GM23248 (cell line): ENCODE data around the gene KITLG. TPM values are rescaled to one million over a fixed set of nuclear protein-coding genes. Genes with fewer than 3 reads are reported as not detected.

ENCODE experiments used
- DNase-seq: peaks from one replicate; pipeline ENCODE4 v3.0.0-alpha.2; 2015
- H2AFZ ChIP-seq: fragments of 200-600 bp; sonication (generic); 2 replicates; pipeline ENCODE4 v1.6.1; 2016; ENCODE audit warnings: antibody characterized with exemption
- H3F3A ChIP-seq: fragments of 200-600 bp; sonication (generic); 2 replicates; pipeline ENCODE4 v1.6.1; 2016; ENCODE audit warnings: mild to moderate bottlenecking, antibody characterized with exemption, mixed run types; ENCODE audit not compliant: insufficient read depth
- H3K27ac ChIP-seq: fragments of 200-600 bp; sonication (generic); 2 replicates; pipeline ENCODE4 v1.5.1; 2016; ENCODE audit warnings: mild to moderate bottlenecking
- H3K27me3 ChIP-seq: fragments of 200-600 bp; sonication (generic); replicated peaks from 2 replicates; pipeline ENCODE4 v1.6.1; 2016; ENCODE audit warnings: mild to moderate bottlenecking; ENCODE audit not compliant: insufficient read depth
- H3K36me3 ChIP-seq: fragments of 200-600 bp; sonication (generic); 2 replicates; pipeline ENCODE4 v1.6.1; 2016; ENCODE audit warnings: low read depth, mild to moderate bottlenecking
- H3K4me1 ChIP-seq: fragments of 200-600 bp; sonication (generic); 2 replicates; pipeline ENCODE4 v1.6.1; 2016; ENCODE audit warnings: mild to moderate bottlenecking; ENCODE audit not compliant: insufficient read depth
- H3K4me2 ChIP-seq: fragments of 200-600 bp; sonication (generic); one replicate; pipeline ENCODE4 v1.6.1; 2016; ENCODE audit warnings: mild to moderate bottlenecking; ENCODE audit not compliant: unreplicated experiment
- H3K4me3 ChIP-seq: fragments of 200-600 bp; sonication (generic); 2 replicates; pipeline ENCODE4 v1.5.1; 2016; ENCODE audit warnings: mild to moderate bottlenecking
- H3K79me2 ChIP-seq: fragments of 200-600 bp; sonication (generic); 2 replicates; pipeline ENCODE4 v1.6.1; 2016; ENCODE audit warnings: mild to moderate bottlenecking; ENCODE audit not compliant: insufficient read depth
- H3K9ac ChIP-seq: fragments of 200-600 bp; sonication (generic); 2 replicates; pipeline ENCODE4 v1.6.1; 2016; ENCODE audit warnings: mild to moderate bottlenecking
- H3K9me2 ChIP-seq: fragments of 200-600 bp; sonication (generic); 2 replicates; pipeline ENCODE4 v1.6.1; 2016; ENCODE audit warnings: mixed run types, mild to moderate bottlenecking, moderate library complexity; ENCODE audit not compliant: insufficient read depth
- H3K9me3 ChIP-seq: fragments of 200-600 bp; sonication (generic); one replicate; pipeline ENCODE4 v1.6.1; 2017; ENCODE audit warnings: low read depth
- H4K20me1 ChIP-seq: fragments of 200-600 bp; sonication (generic); 2 replicates; pipeline ENCODE4 v1.6.0; 2016; ENCODE audit not compliant: insufficient read depth
- EZH2 ChIP-seq: fragments of 200-600 bp; sonication (generic); IDR thresholded peaks from 2 replicates; pipeline ENCODE4 v1.6.1; 2018; ENCODE audit warnings: antibody characterized with exemption, mild to moderate bottlenecking; ENCODE audit not compliant: insufficient read depth, poor library complexity, severe bottlenecking
- EZH2phosphoT487 ChIP-seq: fragments of 200-600 bp; sonication (generic); IDR thresholded peaks from 2 replicates; pipeline ENCODE4 v1.6.1; 2018; ENCODE audit warnings: antibody characterized with exemption, moderate library complexity, mild to moderate bottlenecking, low read depth; ENCODE audit not compliant: insufficient read depth
- WGBS, 2 experiments: methylation state at CpG; one replicate each; pipeline ENCODE4 v1.1.6; 2015 to 2017; ENCODE audit warnings: low lambda C conversion rate in 2 of 2, low coverage in 1 of 2; ENCODE audit errors: missing lambda C conversion rate in 2 of 2; 5-methylcytosine and 5-hydroxymethylcytosine counted together
- in situ Hi-C: fragments of 300-500 bp; cut with MboI; formaldehyde crosslinking; loops from 2 replicates; pipeline ENCODE4 v1.15.0; 2020
- polyA plus RNA-seq: library from polyadenylated mRNA; unstranded; fragments of >200 nt; fragmentation: Nextera tagmentation; extraction: Ambion mirVana; gene quantifications from 2 replicates; pipeline ENCODE4 v1.2.1, GENCODE V29; 2016
- total RNA-seq: library from RNA; depleted of rRNA; stranded (reverse); fragments of >200 nt; shearing (Covaris generic); gene quantifications from 2 replicates; pipeline ENCODE4 v1.2.3, GENCODE V29; 2014

Gene KITLG
- total and polyA plus RNA-seq, 2 experiments from 2014 or later: 34.8 to 98.4 TPM

DNA sequence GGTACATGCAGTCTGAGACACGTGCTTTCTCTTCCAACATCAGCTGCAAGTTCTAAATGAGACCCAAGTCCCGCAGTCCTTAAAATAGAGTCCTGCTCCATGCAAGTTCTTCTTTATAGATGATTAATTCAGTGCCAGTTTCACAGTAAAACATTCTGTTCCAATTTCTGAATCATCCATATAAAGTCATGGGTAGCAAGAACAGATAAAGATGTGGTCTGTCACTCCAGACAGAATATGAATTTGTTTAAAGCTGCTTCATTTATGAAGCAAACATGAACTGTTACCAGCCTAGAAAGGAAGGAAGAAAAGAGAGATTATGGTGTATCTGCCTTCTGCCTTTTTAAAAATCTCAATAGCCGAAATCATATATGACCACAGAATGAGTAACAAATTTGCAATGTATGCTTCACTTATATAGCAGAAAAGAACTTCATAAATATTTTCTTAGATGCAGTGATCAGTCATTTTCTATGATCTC is 83.3 kb downstream of the KITLG start:
- Histone ChIP-seq H3K9ac (no peak overlapping the region), H3K27ac (peak overlapping the region; percentile 22; the same call in 1 of the 2 replicates), H3K9me3 (no peaks in the 10 kb centered on the region), H3K9me2 (no peaks in the 10 kb centered on the region), H3K27me3 (no peaks in the 10 kb centered on the region), H3K79me2 (peaks cover 41% of the 10 kb centered on the region), H3K4me3 (no peak overlapping the region), H4K20me1 (no peaks in the 10 kb centered on the region), H2AFZ (no peak overlapping the region), H3K36me3 (peaks cover 48% of the 10 kb centered on the region), H3F3A (peaks cover 64% of the 10 kb centered on the region), H3K4me1 (peaks cover 38% of the 10 kb centered on the region), H3K4me2 (no peak overlapping the region)
- in situ Hi-C loops: no loop called here
- peak; percentile 44 for DNase-seq
- WGBS, 2 experiments: 23 to 33% methylated on average over 3 of the region's 3 CpGs
- TF ChIP-seq EZH2: no peak
- no peak for TF ChIP-seq EZH2phosphoT487

DNA sequence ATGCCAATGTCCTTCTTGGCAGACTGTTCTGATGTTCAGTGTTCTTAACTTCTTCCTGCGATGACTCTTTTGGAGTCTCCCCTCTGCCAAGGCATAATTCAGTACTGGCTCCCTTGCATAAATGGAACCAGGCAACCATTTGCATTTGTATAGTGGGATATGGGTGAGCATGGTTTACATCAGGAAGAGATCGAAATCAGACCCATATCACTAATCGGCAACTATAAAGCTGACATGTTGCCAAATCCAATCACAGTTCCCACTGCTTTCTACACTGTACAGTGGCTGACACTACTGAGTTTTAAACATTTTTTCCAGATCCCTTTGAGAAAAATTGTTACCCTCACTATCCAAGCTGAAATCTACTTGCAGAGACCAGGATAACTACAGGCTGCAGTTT is 83.8 kb downstream of the KITLG start:
- Histone ChIP-seq H3K9me2 (no peaks in the 10 kb centered on the region), H3K4me2 (no peak overlapping the region), H3K27me3 (no peaks in the 10 kb centered on the region), H3K4me1 (peaks cover 33% of the 10 kb centered on the region), H3K27ac (peak overlapping the region; percentile 22; the same call in 1 of the 2 replicates), H3K9me3 (no peaks in the 10 kb centered on the region), H3K9ac (no peak overlapping the region), H3K36me3 (peaks cover 48% of the 10 kb centered on the region), H2AFZ (no peak overlapping the region), H4K20me1 (no peaks in the 10 kb centered on the region), H3K79me2 (peaks cover 36% of the 10 kb centered on the region), H3F3A (peaks cover 63% of the 10 kb centered on the region), H3K4me3 (no peak overlapping the region)
- no peak for TF ChIP-seq EZH2phosphoT487
- no peak for TF ChIP-seq EZH2
- DNase-seq: no peak
- in situ Hi-C loops: no loop called here
- WGBS, 2 experiments: 85 to 87% methylated on average over 3 of the region's 3 CpGs

GRCh38 chr12:88495031-88495430 is 85.2 kb downstream of the KITLG start:
- H3K36me3 ChIP-seq: peaks cover 36% of the 10 kb centered on the region
- in situ Hi-C loops: no loop called here
- H3K4me2 ChIP-seq: no peak overlapping the region
- WGBS, 2 experiments: 100% methylated on average over 1 of the region's 1 CpG
- H4K20me1 ChIP-seq: no peaks in the 10 kb centered on the region
- no peak overlapping the region for H2AFZ ChIP-seq
- H3K9ac ChIP-seq: no peak overlapping the region
- no peak for TF ChIP-seq EZH2
- TF ChIP-seq EZH2phosphoT487: no peak
- no peaks in the 10 kb centered on the region for H3K27me3 ChIP-seq
- H3K9me3 ChIP-seq: no peaks in the 10 kb centered on the region
- no peak overlapping the region for H3K4me3 ChIP-seq
- peaks cover 22% of the 10 kb centered on the region for H3K79me2 ChIP-seq
- no peaks in the 10 kb centered on the region for H3K9me2 ChIP-seq
- DNase-seq: no peak
- peaks cover 55% of the 10 kb centered on the region for H3F3A ChIP-seq
- no peak overlapping the region for H3K27ac ChIP-seq
- H3K4me1 ChIP-seq: peaks cover 29% of the 10 kb centered on the region

DNA sequence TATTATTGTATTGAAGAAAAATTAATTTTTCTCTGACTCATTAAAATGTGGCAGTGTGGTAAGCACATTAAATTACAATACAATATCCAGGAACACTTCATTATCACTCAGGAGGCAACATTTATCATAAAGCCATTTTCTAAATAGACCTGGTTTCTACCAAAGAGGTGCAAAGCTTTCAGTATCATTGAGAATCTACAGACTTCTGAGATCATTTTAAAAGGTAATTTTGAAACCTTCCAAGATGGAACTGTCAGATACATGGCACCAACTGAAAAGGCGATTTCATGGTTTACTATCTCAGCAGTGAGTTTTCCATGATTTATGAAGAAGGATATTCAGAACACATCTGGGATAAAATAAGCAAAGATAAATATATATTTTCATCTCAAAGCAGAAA is 85.8 kb downstream of the KITLG start:
- DNase-seq: no peak
- Histone ChIP-seq H3K4me1 (peaks cover 29% of the 10 kb centered on the region), H3K4me3 (no peak overlapping the region), H4K20me1 (no peaks in the 10 kb centered on the region), H3K9me3 (no peaks in the 10 kb centered on the region), H3F3A (peaks cover 53% of the 10 kb centered on the region), H2AFZ (no peak overlapping the region), H3K4me2 (no peak overlapping the region), H3K9me2 (no peaks in the 10 kb centered on the region), H3K79me2 (peaks cover 17% of the 10 kb centered on the region), H3K27me3 (no peaks in the 10 kb centered on the region), H3K9ac (no peak overlapping the region), H3K27ac (no peak overlapping the region; the same call in 1 of the 2 replicates), H3K36me3 (peaks cover 34% of the 10 kb centered on the region)
- 97 to 100% methylated on average over 1 of the region's 1 CpG for WGBS, 2 experiments
- TF ChIP-seq EZH2 (no peak), EZH2phosphoT487 (no peak)
- in situ Hi-C loops: no loop called here
